Glomerular endothelial cell (primary cell): ENCODE results near the gene SCG2. TPM values are rescaled to one million over a fixed set of nuclear protein-coding genes. Genes with fewer than 3 reads are reported as not detected.
A peak's percentile ranks its signal among the peaks of the same experiment; 100 is the strongest.

Experiments used
- DNase-seq: peaks from one replicate; pipeline ENCODE4 v3.0.0-alpha.2; 2011; ENCODE audit warnings: low read depth, low spot score; ENCODE audit errors: extremely low read depth
- total RNA-seq: library from RNA; depleted of rRNA; stranded (reverse); fragments of >200 nt; gene quantifications from 2 replicates; pipeline ENCODE4 v1.2.3, GENCODE V29; 2015

The SCG2 gene
- total RNA-seq, 1 donor from 2014 or later = 0.29 TPM

DNA sequence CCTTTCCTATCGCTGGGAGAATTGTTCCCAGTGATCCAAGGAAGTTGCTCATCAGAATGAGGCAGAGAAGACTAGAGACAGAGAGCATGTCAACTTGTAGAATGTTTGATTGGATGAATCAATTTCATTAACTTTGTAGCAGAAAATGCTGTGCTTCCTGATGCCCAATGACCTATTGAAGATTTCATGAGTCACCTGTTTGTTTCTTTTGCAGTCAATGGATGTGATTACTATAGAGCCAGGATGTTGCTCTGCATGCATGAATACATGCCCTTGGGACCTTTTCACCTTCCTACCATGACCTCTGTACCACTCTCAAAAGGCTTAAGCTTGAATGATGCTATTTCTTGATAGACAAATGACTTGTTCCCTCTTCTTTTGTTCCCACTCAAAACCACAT lies 23.3 kb downstream of the SCG2 start:
- DNase-seq = no peak

DNA sequence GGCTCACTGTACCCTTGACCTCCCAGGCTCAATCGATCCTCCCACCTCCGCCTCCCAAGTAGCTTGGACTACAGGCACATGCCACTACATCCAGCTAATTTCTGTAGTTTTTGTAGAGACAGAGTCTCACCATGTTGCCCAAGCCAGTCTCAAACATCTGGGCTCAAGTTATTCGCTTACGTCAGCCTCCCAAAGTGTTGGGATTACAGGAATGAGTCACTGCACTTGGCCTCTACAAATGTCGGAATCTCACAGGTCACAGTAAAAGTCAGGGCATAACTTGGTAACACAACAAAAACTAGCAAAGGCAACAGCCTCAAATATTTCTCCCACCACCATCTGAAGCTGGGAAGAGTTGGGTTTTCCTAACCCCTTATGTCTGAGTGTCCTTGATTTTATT lies 25.3 kb downstream of the SCG2 start:
- no peak for DNase-seq

DNA sequence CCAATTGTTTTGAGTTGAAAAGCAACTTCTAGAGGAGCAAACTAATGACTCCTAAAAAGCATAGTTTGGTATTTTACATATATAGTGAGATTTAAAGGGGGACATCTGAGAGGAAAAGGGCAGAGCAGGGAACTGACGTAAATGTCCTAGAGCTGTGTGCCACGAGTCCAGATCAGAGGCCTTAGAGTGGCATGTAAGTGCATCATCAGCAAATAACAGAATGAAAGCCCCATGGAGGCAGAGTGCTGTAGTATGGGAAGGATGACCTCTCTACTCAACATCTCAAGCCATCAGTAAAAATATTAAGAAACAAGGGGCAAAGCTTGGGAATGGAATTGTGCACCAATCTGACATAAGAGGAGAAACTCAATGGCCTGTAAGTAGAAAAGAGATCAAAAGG lies 31.4 kb downstream of the SCG2 start:
- no peak for DNase-seq

DNA sequence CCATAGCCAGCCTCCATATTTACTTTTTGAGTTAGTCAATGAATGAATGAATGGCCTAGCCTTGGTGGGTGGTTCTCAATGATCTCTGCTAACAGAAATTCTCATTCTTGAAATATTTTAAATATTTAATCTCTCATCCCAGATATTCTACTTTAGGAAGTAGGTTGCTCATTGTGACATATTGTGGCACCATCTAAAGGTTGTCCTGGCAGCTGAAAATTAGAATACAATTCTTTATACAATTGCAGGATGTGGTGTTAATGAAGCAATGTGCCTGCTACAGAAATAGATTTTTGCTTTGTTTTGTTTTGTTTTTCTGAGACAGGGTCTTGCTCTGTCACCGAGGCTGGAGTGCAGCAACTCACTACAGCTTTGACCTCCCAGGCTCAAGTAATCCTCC lies 35.8 kb downstream of the SCG2 start:
- no peak for DNase-seq

DNA sequence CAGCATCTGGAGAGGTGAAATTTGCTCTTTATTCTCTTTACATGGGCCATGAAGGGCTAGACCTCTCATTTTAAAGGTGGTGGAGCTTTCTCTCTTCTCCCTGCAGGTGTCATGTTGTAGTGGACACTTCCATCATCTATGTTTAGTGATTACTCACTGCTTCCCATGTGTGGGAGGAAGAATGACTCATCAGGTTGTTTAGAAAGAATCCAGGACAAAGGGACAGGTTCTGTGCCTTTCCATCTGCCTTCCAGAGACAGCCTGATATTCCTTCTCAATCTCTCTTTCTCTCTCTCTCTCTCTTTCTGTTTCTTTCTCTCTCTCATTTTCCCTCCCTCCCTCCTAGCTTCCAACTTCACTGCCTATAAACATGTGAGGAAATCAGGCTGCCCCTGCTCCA lies 38.7 kb downstream of the SCG2 start:
- DNase-seq = no peak

DNA sequence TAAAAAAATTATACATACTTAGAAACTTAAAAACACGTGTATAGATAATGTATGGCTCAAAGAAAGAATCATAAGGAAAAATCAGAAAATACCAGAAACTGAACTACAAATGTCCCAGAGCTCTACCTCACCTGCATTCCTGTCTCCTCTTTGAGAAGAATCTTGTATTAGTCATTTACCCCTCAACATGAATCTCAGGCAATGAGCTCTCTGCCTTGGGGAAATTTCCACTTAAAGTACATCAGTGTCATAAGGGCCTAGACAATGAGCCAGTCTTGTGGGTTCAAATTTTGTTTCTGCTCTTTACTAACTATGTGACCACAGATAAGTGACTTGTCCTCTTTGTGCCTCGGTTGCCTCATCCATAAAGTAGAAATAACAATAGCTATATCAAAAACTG lies 40.1 kb downstream of the SCG2 start:
- DNase-seq = no peak

DNA sequence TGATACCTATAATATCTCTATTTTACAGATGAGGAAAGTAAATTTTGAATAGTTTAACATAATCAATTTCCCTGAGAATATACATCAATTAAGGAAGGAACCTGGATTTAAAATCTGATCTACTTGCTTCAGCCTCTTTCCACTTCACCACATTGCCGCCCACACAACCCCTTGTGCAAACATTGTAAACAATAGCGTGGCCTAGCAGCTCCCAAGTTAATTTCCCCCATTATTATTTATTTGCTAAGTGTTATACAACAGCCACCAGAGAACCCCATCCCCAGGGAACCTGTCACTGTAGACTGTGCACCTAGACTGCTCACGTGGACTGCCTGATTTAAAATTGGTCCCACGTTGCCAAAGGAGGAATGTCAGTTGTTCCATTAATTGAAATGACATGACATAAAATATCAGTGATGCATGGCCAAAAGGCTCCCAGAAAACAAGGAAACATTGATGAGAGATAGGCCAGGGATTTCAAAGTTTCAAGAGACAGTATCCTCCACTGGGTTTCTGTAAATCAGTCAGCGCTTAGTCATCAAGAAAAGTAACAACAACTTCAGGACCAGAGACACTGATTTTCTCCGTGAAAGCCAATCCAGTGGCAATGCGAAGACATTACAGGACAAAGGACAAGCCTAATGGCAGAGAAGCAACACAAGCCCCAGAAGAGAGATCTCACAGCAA lies 41.3 kb downstream of the SCG2 start:
- DNase-seq = no peak

DNA sequence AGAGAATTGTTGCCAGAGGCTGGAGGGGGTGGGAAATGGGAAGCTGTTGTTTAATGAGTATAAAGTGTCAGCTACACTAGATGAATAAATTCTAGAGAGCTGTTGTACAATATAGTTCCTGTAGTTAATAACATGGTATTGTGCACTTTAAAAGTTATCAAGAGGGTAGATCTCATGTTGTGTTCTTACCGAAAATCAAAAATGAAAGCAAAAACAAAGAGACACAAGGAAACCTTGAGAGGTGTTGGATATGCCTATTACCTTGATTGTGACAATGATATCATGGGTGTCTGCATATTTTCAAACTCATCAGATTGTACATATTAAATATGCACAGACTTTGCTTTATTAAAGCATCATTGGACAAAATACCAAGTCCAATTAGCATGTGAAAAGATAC lies 43.2 kb downstream of the SCG2 start:
- DNase-seq = no peak

DNA sequence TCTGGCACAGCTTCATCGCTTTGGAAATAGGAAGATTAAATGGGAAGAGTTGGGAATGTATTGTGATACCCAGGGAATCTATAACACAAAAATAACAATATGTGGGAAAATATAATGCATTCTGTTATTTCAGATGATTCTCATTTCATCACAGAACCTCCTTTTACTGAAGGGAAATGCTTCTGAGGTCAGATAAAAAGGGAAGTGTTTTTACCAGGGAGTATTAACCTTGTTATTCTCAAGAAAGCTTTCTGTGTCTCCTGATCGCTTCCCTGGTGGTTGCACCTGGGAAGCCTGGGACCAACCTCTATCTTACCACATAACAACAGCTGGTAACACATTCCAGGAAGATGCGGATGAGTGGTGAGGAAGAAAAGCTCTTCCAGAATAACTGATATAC lies 47.2 kb downstream of the SCG2 start:
- no peak for DNase-seq

DNA sequence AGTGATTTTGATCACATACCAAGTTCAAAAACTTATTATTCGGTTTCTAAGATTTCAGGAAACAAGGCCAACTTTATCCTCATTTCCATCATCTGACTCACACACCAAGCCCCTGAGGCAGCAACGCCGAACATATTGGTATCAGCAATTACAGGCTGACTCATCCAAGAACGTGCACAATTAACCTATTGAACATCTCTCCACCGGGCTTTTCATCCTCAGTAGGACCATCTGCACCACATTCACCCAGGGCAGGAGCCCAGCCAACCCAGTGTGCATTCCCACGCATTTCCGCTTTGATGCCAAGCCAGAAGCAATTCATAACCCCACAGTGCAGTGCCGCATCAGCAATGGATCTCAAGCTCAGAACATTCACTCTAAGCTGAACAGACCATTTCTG lies 52.9 kb downstream of the SCG2 start:
- DNase-seq = peak; percentile 47

DNA sequence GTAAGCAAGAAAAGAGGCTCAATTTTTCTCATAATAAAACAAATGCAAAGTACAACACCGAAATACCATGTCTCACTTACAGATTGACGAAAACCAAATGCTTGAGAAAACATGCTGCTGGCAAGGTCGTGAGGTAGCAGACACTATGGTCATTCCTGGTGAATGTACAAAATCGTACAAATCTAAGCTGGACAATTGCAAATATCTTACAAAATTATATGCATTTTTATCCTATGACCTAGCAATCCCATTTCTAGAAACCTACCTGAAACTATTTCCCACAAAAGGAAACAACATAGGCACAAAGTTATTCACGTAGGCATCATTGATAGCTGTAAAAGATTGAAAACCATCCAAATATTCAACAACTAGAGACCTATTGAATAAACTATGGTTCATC lies 54.0 kb downstream of the SCG2 start:
- no peak for DNase-seq

Other genes starting within 250 kb of the SCG2 start
- 5.9 and 6.7 TPM in 2 replicates for gene AP1S3, start 235.2 kb upstream of the SCG2 start, total RNA-seq